ENCODE data around the gene MAP2K3. TPM values are rescaled to one million over a fixed set of nuclear protein-coding genes. Genes with fewer than 3 reads are reported as not detected.
"Not testable (repeated sequence)": the region's sequence is repeated elsewhere in the genome, so short reads cannot be mapped to it uniquely, and the experiment has no call there.

Gene MAP2K3
- total RNA-seq, 1 donor from 2014 or later = 11.5 TPM

DNA sequence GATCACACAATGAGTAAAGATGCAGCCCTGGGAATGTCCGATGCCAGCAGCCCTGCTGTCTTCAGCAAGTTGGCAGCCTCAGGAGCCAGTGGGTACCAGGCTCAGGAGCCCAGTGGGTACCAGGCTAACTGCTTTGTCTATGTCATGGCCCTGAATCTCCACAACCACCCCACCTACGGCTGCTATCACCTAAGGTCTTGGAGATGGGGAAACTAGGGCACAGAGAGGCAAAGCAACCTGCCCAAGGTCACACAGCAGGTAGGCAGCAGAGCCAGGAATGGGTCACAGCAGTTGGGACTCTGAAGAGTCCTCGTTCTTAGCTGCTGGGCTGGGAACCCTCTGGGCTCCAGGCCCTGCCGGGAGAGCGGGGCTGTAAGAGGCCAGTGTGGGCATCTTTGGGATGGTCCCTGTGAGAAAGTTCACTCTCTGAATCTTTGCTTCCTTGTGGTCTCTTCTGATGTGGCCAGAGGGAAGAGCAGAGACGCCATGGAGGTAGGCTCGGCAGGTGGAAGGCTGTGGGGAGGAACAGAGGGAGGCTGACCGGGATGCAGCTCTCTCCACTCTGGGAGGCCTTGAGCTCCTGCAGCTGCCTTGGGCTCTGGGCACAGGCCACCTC is 57.5 kb downstream of the MAP2K3 start:
- H3K4me3 ChIP-seq (ENCODE audit: low read length in 3 of 3); H3K27ac ChIP-seq (ENCODE audit: low read depth, low read length); H3K9ac ChIP-seq (ENCODE audit: low read depth in 1 of 3, low read length in 3 of 3); H3K36me3 ChIP-seq (ENCODE audit: control insufficient read depth in 3 of 3, insufficient read depth in 3 of 3, low read length in 3 of 3); H3K9me3 ChIP-seq (ENCODE audit: control insufficient read depth in 3 of 3, low read length in 3 of 3); H3K27me3 ChIP-seq (ENCODE audit: control insufficient read depth in 3 of 3, insufficient read depth in 3 of 3, low read length in 3 of 3): not testable (repeated sequence)
- peaks cover 9 to 17% (median 14%) of the 10 kb centered on the region in 3 donors for H3K4me1 ChIP-seq (ENCODE audit: control insufficient read depth in 3 of 3, insufficient read depth in 3 of 3, low read length in 3 of 3)

DNA sequence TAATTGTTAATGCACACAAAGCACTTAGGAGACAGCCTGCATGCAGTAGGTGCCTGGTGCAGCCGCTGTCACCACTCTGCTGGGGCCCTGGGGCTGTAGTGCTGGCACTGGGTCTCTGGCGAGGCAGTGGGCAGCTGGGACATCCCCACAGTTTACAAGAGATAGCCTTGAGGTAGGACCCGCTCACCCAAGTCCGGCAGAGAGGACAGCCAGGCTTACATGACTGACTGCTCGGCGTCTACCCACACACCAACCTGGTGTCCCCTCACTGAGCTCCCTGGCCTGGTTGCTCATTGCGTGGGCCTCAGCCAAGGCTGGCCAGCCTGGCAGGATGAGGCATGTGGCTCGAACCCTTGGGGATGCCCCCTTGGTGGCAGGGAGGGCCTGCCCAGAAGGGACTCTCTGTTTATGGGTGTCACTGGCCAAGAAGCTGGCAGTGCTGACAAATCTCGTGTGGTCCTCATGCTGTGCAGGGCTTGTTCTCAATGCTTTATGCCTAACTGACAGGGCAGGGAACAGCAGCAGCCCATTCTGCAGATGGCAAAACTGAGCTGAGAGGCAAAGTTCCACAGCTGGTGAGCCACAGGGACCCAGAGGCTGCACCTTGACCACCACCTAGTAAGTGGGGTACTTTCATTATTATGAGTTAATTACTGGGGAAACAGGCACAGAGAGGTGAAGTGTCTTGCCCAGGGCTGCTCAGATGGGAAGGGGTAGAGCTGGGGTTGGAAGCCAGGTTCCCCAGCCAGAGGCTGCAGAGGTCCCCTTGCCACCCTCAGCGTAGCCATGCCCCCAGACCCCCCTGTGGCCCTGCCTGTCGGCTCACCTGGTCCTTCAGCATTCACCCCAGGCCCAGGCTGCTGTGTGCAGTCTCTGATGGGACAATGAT is 58.8 kb downstream of the MAP2K3 start:
- not testable (repeated sequence) for H3K27me3 ChIP-seq (ENCODE audit: control insufficient read depth in 3 of 3, insufficient read depth in 3 of 3, low read length in 3 of 3); H3K4me1 ChIP-seq (ENCODE audit: control insufficient read depth in 3 of 3, insufficient read depth in 3 of 3, low read length in 3 of 3); H3K4me3 ChIP-seq (ENCODE audit: low read length in 3 of 3); H3K9ac ChIP-seq (ENCODE audit: low read depth in 1 of 3, low read length in 3 of 3); H3K27ac ChIP-seq (ENCODE audit: low read depth, low read length); H3K9me3 ChIP-seq (ENCODE audit: control insufficient read depth in 3 of 3, low read length in 3 of 3); H3K36me3 ChIP-seq (ENCODE audit: control insufficient read depth in 3 of 3, insufficient read depth in 3 of 3, low read length in 3 of 3)

DNA sequence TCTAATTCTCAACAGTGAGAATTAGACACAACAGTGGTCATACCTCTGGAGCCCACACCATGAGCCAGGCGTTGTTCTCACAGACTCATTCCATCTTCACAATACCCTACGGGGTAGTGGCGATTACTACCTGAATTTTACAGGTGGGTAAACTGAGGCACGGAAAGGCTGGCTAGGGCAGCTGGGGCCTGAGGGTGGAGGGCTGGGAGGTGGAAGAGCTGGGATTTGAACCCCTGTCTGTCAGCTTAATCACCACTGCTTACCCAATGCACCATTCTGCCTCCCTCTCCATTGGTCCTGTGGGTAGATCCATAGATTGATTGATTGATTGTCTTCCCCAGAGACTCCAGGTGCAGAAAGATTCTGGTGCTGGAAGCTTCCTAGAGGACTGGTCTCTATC is 60.3 kb downstream of the MAP2K3 start:
- H3K36me3 ChIP-seq (ENCODE audit: control insufficient read depth in 3 of 3, insufficient read depth in 3 of 3, low read length in 3 of 3); H3K4me1 ChIP-seq (ENCODE audit: control insufficient read depth in 3 of 3, insufficient read depth in 3 of 3, low read length in 3 of 3); H3K4me3 ChIP-seq (ENCODE audit: low read length in 3 of 3); H3K27ac ChIP-seq (ENCODE audit: low read depth, low read length); H3K9me3 ChIP-seq (ENCODE audit: control insufficient read depth in 3 of 3, low read length in 3 of 3); H3K9ac ChIP-seq (ENCODE audit: low read depth in 1 of 3, low read length in 3 of 3); H3K27me3 ChIP-seq (ENCODE audit: control insufficient read depth in 3 of 3, insufficient read depth in 3 of 3, low read length in 3 of 3): not testable (repeated sequence)

DNA sequence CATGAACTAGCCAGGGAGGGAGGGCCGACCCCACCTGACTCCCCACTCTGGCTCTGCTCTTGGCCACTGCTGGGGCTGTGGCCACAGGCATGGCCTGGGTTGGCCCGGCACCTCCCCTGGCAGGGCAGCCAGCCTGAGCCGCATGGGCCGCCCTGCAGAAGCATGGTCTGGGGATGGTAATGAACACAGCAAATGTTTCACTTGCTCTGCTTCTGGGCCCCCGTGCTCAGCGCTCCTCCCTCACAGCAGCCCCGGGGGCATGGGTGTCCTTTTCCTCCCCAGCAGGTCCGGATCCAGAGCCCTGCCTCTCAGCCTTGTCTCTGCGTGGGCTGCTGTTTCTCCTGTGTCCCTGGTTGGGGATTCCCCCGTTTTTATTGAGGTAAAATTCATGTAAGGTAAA is 60.7 kb downstream of the MAP2K3 start:
- peaks cover 0 to 3% (median 3%) of the 10 kb centered on the region in 3 donors for H3K4me1 ChIP-seq (ENCODE audit: control insufficient read depth in 3 of 3, insufficient read depth in 3 of 3, low read length in 3 of 3)
- H3K27me3 ChIP-seq (ENCODE audit: control insufficient read depth in 3 of 3, insufficient read depth in 3 of 3, low read length in 3 of 3) = peaks cover 0 to 2% (median 0%) of the 10 kb centered on the region in 3 donors
- H3K27ac ChIP-seq (ENCODE audit: low read depth, low read length) = no peak overlapping the region
- no peaks in the 10 kb centered on the region for H3K9me3 ChIP-seq (ENCODE audit: control insufficient read depth in 3 of 3, low read length in 3 of 3)
- H3K9ac ChIP-seq (ENCODE audit: low read depth in 1 of 3, low read length in 3 of 3) = no peak overlapping the region
- no peaks in the 10 kb centered on the region for H3K36me3 ChIP-seq (ENCODE audit: control insufficient read depth in 3 of 3, insufficient read depth in 3 of 3, low read length in 3 of 3)
- no peak overlapping the region for H3K4me3 ChIP-seq (ENCODE audit: low read length in 3 of 3)

DNA sequence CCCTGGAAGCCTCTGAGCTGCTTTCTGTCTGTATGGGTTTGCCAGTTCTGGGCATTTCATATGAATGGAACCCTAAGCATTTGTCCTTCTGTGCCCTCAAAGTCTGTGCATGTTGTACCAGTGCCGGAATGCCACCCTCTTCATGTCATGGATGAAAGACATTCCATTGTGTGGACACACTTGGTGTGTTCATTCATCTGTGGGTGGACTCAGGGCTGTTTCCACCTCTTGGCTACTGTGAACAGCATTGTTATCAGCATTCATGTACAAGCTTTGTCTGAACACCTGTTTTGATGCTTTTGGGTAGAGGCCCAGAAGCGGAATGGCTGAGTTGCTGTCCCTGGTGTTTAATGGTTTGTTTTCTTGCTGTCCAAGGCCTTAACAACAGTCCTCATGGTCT is 61.6 kb downstream of the MAP2K3 start:
- not testable (repeated sequence) for H3K4me3 ChIP-seq (ENCODE audit: low read length in 3 of 3); H3K27me3 ChIP-seq (ENCODE audit: control insufficient read depth in 3 of 3, insufficient read depth in 3 of 3, low read length in 3 of 3); H3K36me3 ChIP-seq (ENCODE audit: control insufficient read depth in 3 of 3, insufficient read depth in 3 of 3, low read length in 3 of 3); H3K27ac ChIP-seq (ENCODE audit: low read depth, low read length); H3K9ac ChIP-seq (ENCODE audit: low read depth in 1 of 3, low read length in 3 of 3); H3K4me1 ChIP-seq (ENCODE audit: control insufficient read depth in 3 of 3, insufficient read depth in 3 of 3, low read length in 3 of 3); H3K9me3 ChIP-seq (ENCODE audit: control insufficient read depth in 3 of 3, low read length in 3 of 3)

DNA sequence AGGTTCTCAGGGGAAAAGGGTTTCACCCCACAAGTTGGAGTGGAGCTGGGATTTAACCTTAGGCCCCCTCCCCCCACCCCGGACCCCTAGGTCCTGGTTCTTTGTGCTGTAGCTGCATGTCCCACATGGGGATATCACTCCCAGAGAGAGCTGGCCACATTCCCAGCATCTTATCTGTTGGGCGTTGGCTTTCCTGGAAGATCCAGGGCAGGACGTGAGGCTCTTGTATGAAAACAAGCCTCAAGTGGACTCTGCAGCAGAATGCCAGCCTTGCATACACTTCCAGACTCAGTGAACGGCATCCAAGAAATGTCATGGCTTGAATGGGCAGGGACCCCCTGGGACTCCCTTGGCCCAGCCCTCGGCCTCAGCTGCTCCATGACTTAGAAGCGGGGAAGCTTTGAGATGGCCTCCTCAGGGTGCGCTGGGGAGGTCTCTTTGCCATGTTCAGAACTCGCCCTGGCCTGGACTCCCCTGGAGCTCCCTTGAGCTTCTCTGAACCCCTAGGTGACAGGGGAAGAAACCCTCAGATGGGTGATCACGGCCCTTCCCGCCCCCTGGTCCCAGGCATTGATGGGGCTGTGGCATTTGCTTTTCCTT is 62.2 kb downstream of the MAP2K3 start:
- not testable (repeated sequence) for H3K36me3 ChIP-seq (ENCODE audit: control insufficient read depth in 3 of 3, insufficient read depth in 3 of 3, low read length in 3 of 3); H3K27me3 ChIP-seq (ENCODE audit: control insufficient read depth in 3 of 3, insufficient read depth in 3 of 3, low read length in 3 of 3); H3K27ac ChIP-seq (ENCODE audit: low read depth, low read length); H3K4me1 ChIP-seq (ENCODE audit: control insufficient read depth in 3 of 3, insufficient read depth in 3 of 3, low read length in 3 of 3); H3K9me3 ChIP-seq (ENCODE audit: control insufficient read depth in 3 of 3, low read length in 3 of 3); H3K4me3 ChIP-seq (ENCODE audit: low read length in 3 of 3); H3K9ac ChIP-seq (ENCODE audit: low read depth in 1 of 3, low read length in 3 of 3)

DNA sequence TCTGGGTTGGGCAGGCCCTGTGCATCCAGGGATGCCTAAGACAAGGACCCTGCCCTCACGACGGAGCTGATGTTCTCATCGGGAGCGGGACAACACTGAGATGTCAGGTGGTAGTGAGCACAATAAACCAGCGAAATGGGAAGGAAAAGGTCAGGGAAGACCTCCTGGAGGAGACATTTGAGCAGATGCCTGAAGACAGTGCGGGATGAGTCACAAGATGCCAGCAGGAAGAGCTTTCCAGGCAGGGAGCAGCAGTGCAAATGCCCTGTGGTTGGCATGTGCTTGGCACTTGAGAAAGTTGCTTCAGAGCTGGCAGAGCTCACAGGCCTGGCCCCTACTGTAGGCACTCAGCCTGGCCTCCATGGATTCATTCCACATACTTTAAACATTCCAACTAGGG is 63.1 kb downstream of the MAP2K3 start:
- not testable (repeated sequence) for H3K4me1 ChIP-seq (ENCODE audit: control insufficient read depth in 3 of 3, insufficient read depth in 3 of 3, low read length in 3 of 3)

DNA sequence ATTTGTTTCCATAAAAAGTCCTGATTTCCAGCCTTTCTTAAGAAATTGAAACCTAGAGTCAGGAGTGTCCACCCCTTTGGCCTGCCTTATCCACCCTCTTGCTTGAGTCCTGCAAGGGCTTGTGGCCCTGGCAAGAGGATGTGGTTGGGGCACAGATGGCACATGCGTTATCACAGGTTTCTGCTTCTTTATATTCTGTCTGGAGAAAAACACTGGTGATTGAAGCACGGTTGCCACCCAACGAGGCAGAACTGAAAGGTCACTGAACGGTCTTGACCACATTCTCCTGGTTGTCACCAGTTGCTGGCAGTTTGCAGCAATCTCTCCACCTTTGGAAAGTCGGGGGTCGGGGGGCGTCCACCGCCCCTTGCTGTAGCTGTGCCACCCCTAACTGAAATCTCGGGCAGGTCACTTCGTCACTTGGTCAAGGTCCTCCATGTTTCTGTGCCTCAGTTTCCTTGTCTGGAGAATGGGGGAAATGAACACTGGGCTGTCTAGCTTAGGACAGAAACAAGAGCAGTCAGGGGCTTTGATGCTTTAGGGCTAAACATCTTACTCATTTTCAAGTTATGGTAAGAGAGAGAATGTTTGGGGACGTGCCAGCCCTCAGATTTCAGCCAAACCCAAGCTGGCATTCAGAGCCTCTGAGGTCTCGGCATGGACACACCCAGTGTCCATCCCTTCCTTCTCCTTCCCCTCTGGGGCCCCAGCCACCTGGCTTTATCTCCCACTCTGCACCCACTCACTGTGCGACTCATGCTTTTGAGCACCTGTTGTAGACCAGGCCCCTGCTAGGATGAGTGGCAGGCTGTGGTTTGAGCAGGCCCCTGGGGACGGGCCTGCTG is 63.8 kb downstream of the MAP2K3 start:
- not testable (repeated sequence) for H3K27me3 ChIP-seq (ENCODE audit: control insufficient read depth in 3 of 3, insufficient read depth in 3 of 3, low read length in 3 of 3); H3K9ac ChIP-seq (ENCODE audit: low read depth in 1 of 3, low read length in 3 of 3); H3K36me3 ChIP-seq (ENCODE audit: control insufficient read depth in 3 of 3, insufficient read depth in 3 of 3, low read length in 3 of 3); H3K4me3 ChIP-seq (ENCODE audit: low read length in 3 of 3); H3K9me3 ChIP-seq (ENCODE audit: control insufficient read depth in 3 of 3, low read length in 3 of 3); H3K27ac ChIP-seq (ENCODE audit: low read depth, low read length); H3K4me1 ChIP-seq (ENCODE audit: control insufficient read depth in 3 of 3, insufficient read depth in 3 of 3, low read length in 3 of 3)

More for the DNA sequence above, 63.1 kb downstream of the MAP2K3 start:
- H3K9me3 ChIP-seq (ENCODE audit: control insufficient read depth in 3 of 3, low read length in 3 of 3); H3K36me3 ChIP-seq (ENCODE audit: control insufficient read depth in 3 of 3, insufficient read depth in 3 of 3, low read length in 3 of 3); H3K27me3 ChIP-seq (ENCODE audit: control insufficient read depth in 3 of 3, insufficient read depth in 3 of 3, low read length in 3 of 3); H3K27ac ChIP-seq (ENCODE audit: low read depth, low read length); H3K4me3 ChIP-seq (ENCODE audit: low read length in 3 of 3); H3K9ac ChIP-seq (ENCODE audit: low read depth in 1 of 3, low read length in 3 of 3): not testable (repeated sequence)

DNA sequence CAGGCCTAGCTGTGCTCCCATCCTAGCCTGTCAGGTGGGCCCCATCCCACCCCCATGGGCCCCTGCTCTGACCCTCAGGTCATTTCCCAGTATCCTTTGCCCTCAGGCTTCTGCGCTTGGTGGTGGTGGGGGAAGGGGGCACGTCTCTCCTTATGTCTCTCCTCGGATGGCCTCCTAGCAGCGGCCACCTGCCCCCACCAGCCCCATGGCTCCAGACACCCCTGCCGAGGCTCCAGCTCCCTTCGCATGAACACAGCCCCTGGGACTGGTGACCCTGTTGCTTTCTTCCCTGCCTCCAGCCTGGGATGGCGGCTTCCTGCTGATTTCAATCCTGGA is 64.4 kb downstream of the MAP2K3 start:
- H3K9me3 ChIP-seq (ENCODE audit: control insufficient read depth in 3 of 3, low read length in 3 of 3); H3K4me1 ChIP-seq (ENCODE audit: control insufficient read depth in 3 of 3, insufficient read depth in 3 of 3, low read length in 3 of 3); H3K27me3 ChIP-seq (ENCODE audit: control insufficient read depth in 3 of 3, insufficient read depth in 3 of 3, low read length in 3 of 3); H3K9ac ChIP-seq (ENCODE audit: low read depth in 1 of 3, low read length in 3 of 3); H3K36me3 ChIP-seq (ENCODE audit: control insufficient read depth in 3 of 3, insufficient read depth in 3 of 3, low read length in 3 of 3); H3K4me3 ChIP-seq (ENCODE audit: low read length in 3 of 3); H3K27ac ChIP-seq (ENCODE audit: low read depth, low read length): not testable (repeated sequence)
